Hematopoietic multipotent progenitor cell treated with erythropoietin and hydrocortisone succinate and interleukin-3 and kit ligand, for 6 days (in vitro differentiated cells): ENCODE results near the gene PDZD7.
A peak's percentile ranks its signal among the peaks of the same experiment; 100 is the strongest.

ENCODE experiments used
- DNase-seq: peaks from one replicate; pipeline ENCODE4 v3.0.0-alpha.2; 2015

PDZD7 gene

DNA sequence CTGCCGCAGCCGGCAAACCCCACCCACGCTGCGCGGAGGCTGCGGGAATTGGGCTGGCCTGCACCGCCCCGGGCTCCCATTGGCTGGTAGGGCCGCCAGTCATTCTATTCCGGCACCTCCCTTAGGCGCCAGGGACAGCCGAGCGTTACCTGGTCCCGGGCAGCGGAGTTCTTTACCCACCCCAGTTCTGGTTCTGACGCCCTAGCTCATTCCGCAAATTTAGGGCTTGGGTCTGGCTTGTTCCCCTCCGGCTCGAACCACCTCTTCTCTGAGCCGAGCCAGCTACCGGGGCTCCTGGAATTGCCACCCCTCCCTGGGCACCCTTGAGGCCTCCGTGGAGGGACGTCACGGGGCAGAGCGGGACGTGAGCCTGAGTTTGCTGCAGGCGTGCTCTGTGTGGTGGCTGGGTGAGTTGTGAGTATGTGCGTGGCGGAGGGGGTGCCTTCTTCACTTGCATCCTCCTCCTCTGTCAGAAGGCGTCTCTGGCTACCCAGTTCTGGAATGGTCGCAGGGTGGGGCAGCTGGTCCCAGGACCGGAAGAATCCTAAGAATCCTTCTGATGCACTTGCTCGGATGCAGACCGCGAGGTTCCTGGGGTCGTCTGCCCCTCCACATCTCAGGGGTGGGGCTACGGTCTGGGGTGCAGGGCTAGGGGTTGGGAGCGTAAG lies at the start of gene PDZD7, which contains the start of gene SFXN3:
PDZD7 (minus strand) TSS at position 2 of the 668 bp plus-strand sequence. CDS start 910 bp downstream, outside the sequence.
SFXN3 (plus strand) TSS at position 107 of the 668 bp plus-strand sequence. CDS start 3,461 bp downstream, outside the sequence.
- peak; percentile 94 for DNase-seq

DNA sequence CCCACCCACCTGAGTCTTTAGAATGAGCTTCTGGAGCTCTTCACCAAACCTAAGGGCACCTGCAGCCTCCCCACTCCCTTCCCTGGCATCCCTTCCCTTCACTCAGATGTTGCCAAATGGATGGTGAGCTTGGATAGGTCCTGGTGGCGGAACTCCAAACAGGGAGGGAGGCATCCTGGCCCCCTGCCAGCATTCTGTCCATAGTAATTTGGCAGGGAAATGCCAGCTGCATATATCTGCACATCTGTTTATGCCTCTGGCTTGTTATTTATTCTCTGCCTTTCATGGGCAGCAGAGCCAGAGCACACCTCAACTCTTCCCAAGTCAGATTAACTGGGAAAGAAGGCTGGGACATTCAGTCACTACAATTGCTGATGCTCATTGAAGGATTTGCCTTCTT lies 48.9 kb upstream of the PDZD7 start:
- no peak for DNase-seq

DNA sequence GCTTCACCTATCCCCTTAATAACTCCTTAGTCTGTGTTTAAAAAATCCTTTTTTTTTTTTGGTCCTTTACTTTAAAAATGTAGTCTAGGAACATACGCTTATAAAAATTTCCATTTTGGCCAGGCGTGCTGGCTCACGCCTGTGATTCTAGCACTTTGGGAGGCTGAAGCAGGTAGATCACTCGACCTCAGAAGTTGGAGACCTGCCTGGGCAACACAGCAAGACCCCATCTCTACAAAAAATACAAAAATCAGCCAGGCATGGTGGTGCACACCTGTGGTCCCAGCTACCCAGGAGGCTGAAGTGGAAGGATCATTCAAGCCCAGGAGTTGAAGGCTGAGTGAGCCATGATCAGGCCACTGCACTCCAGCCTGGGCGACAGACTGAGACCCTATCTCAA lies 45.7 kb upstream of the PDZD7 start:
- no peak for DNase-seq

DNA sequence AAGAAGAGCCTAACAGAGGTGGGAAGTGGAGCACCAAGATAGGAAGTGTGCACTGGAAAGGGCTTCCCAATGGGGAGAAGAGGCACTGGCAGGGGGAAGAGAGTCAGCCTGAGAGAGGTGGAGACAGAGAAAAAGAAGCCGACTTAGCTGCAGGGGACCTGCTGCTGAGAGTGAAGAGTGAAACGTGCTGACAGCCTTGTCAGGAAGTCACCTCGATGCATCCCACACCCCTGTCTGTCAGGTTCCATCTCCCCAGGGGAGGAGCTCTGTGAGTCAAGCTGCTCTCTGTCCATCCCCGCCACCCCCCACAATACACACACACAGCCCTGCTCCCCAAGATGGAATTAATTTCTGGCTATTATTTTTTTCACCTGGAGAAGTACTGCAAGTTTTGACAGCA lies 44.8 kb upstream of the PDZD7 start:
- DNase-seq: no peak

GRCh38 chr10:101073631-101074030 lies 42.7 kb upstream of the PDZD7 start:
- DNase-seq: no peak

DNA sequence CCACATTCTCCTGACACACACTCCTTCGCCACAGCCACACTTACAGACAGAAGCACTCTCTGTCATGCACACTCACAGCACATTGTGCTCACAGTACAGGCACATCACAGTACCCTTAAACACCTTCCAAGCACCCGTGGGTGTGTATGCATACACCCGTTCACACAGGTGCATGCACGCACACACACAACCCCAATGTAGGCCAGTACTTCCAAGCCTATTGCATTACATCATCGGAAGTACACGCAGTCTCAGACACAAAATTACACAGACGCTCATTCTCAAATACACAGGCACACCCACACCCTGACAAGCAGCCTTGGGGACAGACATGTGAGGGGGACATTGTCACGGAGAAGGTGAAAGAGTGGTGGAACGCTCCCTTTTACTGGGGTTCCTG lies 42.0 kb upstream of the PDZD7 start:
- no peak for DNase-seq

DNA sequence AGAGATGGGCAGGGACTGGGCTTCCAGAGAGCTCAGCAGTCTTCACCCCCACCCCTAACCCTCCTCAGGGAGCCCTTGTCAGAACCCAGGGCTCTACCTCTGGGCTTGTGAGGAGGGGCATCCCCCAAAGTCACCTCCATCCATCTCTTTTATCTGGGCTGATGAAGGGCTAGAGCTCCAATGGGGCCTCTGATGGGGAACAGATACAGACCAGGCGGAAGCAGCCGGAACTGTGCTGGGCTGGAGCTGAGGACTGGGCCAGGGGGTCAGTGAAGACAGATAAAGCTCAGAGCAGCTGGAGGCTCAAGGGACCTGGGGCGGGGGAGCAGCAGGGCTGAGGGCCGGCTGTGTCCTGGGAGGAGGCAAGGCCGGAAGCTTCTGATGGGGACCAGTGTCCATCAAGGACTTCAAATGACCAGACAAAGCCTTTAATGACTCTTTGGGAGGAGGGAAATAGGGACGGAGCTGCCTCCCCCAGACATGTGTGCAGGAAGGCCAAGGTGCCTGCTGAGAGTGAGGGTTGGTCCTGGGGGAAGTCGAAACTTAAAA lies 41.0 kb upstream of the PDZD7 start:
- no peak for DNase-seq

GRCh38 chr10:101071267-101071884 lies 40.4 kb upstream of the PDZD7 start:
- peak; percentile 82 for DNase-seq

DNA sequence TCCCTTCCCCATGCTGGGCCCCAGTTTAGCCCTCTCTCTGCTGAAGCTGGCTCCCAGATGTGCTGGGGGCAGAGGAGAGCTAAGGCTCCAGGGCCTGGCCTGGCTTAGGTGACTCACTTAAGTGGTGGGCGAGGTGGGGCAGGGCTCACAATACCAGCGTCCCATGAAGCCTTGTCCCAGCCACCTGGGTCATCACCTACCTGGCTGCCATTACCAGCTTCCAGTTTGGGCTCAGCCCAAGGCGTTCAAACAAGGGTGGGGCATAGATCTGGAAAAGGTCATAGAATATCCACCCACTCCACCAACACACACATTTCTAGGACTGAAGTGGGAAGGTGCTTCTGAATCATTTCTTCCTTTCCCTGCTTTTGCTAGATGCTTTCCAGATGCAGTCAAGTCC lies 39.2 kb upstream of the PDZD7 start:
- no peak for DNase-seq

DNA sequence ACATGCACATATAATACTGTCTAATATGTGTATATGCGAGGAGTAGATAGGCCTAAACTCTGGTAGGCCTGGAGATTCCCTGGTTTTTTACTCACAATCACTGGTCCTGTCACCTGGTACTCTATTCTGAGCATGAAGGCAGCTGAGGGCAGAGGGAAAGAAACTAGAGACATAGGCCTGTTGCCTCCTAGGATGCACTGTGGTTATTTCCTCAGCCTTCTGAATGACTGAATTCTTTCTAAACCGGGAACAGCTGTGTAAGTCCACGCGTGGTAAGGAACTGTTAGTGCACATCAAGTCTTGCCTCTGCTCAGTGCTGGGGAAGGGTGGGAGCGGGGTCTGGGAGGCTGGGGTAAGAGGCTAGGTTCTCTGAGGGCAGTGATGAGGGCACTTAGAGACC lies 38.5 kb upstream of the PDZD7 start:
- DNase-seq: no peak

DNA sequence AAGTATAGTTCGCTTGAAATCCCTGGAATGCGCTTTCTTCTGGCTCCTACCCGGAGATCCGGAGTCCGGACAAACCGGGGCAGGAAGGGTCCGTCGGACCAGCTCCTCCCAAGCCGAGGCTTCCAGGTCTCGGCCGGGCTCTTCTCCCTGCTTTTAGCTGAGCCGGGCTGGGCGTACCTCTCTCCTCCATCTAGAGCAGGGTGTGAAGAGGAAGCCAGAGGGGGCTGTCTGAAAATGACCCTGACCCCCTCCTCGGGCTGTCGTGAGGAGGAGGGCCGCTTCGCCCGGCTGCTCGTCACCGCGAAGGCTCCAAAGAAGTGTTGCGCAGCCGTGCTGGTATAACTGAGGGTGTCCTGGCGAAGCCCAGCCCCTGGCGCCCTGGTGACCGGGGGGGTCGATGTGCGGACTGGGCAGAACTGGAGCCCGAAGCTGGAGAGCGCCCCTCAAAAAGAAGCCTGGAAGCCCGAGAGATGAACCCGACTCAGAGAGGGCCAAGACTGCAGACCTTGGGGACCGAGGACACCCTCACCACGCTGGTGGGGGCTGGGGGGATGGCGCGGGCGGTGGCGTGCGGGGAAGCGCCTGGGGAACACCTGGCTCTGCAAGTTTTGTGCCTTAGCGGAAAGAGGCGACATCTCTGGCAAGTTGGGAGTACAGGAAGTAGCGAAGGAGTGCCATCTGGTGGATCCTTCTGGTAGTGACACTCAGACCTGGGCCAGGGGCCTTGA lies 36.6 kb upstream of the PDZD7 start:
- DNase-seq: peak; percentile 94

DNA sequence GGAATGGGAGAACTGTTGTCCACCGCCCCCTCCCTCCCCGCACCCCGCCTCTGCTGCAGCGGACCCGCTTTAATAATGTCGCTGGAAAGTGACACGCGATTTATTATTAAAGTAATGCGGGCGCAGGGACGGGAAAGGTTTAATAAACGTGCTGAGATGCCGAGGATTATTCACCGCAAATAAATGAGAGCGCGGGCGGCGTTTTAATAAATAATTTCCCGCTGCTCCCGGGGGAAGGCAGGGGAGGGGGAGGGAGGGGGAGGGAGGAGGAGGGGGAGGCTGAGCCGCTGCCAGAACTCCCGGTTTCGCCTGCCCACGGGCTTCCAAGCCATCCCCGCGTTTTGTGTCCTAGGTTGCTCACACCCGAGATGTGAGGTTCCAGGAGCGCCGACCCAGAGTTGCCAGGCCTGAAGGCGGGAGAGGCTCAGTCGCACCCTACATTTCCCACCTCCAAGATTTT lies 36.0 kb upstream of the PDZD7 start:
- peak; percentile 43 for DNase-seq

- DNase-seq: peak; percentile 93
Measured at GRCh38 chr10:101066146-101066895, 35.4 kb upstream of the PDZD7 start.

GRCh38 chr10:101065481-101066145 lies 34.7 kb upstream of the PDZD7 start:
- peak; percentile 44 for DNase-seq

DNA sequence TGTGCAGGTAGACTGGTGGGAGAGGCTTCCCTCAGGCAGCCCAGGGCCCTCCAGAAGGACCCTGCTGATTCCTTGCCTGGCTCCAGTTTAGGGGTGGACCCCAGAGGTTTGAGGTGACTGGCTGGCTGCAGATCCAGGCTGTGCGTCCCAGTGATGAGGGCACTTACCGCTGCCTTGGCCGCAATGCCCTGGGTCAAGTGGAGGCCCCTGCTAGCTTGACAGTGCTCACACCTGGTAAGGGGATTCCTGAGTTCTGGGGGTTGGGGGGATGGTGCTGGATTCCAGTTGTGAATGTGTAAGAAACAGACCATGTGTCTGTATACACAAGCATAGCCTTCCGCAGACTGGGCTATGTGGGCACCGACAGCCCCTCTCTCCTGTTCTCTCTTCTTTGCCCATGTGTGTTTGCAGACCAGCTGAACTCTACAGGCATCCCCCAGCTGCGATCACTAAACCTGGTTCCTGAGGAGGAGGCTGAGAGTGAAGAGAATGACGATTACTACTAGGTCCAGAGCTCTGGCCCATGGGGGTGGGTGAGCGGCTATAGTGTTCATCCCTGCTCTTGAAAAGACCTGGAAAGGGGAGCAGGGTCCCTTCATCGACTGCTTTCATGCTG lies 33.6 kb upstream of the PDZD7 start:
- no peak for DNase-seq

GRCh38 chr10:101063548-101064414 lies 32.9 kb upstream of the PDZD7 start:
- DNase-seq: peak; percentile 52

- DNase-seq: peak; percentile 94
Measured at GRCh38 chr10:101063050-101063525, 32.2 kb upstream of the PDZD7 start.

GRCh38 chr10:101062232-101063049 lies 31.5 kb upstream of the PDZD7 start:
- peak; percentile 91 for DNase-seq

DNA sequence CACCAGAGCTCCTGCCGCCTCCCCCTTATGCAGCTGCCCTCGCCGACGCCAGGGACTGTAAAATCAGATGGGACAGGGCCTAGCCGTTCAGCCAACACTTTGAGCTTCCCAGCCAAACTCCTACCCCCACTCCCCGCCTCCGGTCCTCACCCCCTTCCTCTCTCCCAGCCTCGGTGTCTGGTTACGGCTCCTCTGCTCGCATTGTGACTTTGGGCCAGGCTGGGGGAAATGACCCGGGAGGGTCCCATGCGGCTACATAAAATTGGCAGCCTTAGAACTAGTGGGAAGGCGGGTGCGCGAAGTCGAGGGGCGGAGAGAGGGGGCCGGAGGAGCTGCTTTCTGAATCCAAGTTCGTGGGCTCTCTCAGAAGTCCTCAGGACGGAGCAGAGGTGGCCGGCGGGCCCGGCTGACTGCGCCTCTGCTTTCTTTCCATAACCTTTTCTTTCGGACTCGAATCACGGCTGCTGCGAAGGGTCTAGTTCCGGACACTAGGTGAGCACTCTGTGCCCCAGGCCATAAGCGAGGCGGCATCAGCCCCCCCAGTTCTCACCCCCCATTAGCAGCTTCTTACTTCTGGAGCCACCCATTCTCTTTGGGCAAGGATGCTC lies 30.8 kb upstream of the PDZD7 start, which contains the start of gene KAZALD1:
KAZALD1 (plus strand) TSS at position 366 of the 608 bp plus-strand sequence. CDS start 604 bp downstream, outside the sequence.
- no peak for DNase-seq
